ENCODE data around the gene OR2A2.

GRCh38 chr7:144110272-144110671, 889 bp downstream of the OR2A2 start:
- TF ChIP-seq POLR2AphosphoS5 (IDR thresholded peaks at IDR 0.05; ENCODE audit: low read depth) (no peak), CTCF (IDR thresholded peaks at IDR 0.05; ENCODE audit: insufficient read depth, low read length) (no peak)

Measured in HL-60 (cell line).